ENCODE results near the gene DNAJC8.

DNAJC8 gene

GRCh38 chr1:28273216-28273860 is 40.5 kb upstream of the DNAJC8 start:
- in situ Hi-C loops (cut with MboI; ENCODE audit: low pct_unique_long_range_greater_than_20kb, low sequenced_read_pairs, unreplicated experiment) = no loop called here
- no peak for TF ChIP-seq CTCF (IDR thresholded peaks at IDR 0.05; ENCODE audit: extremely low read depth, insufficient read depth, missing control alignments)
- no peak for DNase-seq (ENCODE audit: low spot score)

GRCh38 chr1:28272215-28272852 is 39.5 kb upstream of the DNAJC8 start:
- DNase-seq (ENCODE audit: low spot score) = no peak
- TF ChIP-seq CTCF (IDR thresholded peaks at IDR 0.05; ENCODE audit: extremely low read depth, insufficient read depth, missing control alignments) = no peak
- in situ Hi-C loops (cut with MboI; ENCODE audit: low pct_unique_long_range_greater_than_20kb, low sequenced_read_pairs, unreplicated experiment) = no loop called here

GRCh38 chr1:28269529-28269928 is 36.7 kb upstream of the DNAJC8 start:
- no peak for TF ChIP-seq CTCF (IDR thresholded peaks at IDR 0.05; ENCODE audit: extremely low read depth, insufficient read depth, missing control alignments)
- in situ Hi-C loops (cut with MboI; ENCODE audit: low pct_unique_long_range_greater_than_20kb, low sequenced_read_pairs, unreplicated experiment) = no loop called here

GRCh38 chr1:28267633-28268032 is 34.8 kb upstream of the DNAJC8 start:
- DNase-seq (ENCODE audit: low spot score) = no peak
- in situ Hi-C loops (cut with MboI; ENCODE audit: low pct_unique_long_range_greater_than_20kb, low sequenced_read_pairs, unreplicated experiment) = no loop called here
- no peak for TF ChIP-seq CTCF (IDR thresholded peaks at IDR 0.05; ENCODE audit: extremely low read depth, insufficient read depth, missing control alignments)

More at GRCh38 chr1:28269529-28269928, 36.7 kb upstream of the DNAJC8 start:
- no peak for DNase-seq (ENCODE audit: low spot score)

GRCh38 chr1:28266920-28267322 is 34.1 kb upstream of the DNAJC8 start:
- no peak for DNase-seq (ENCODE audit: low spot score)
- no peak for TF ChIP-seq CTCF (IDR thresholded peaks at IDR 0.05; ENCODE audit: extremely low read depth, insufficient read depth, missing control alignments)
- in situ Hi-C loops (cut with MboI; ENCODE audit: low pct_unique_long_range_greater_than_20kb, low sequenced_read_pairs, unreplicated experiment) = no loop called here

- in situ Hi-C loops (cut with MboI; ENCODE audit: low pct_unique_long_range_greater_than_20kb, low sequenced_read_pairs, unreplicated experiment) = no loop called here
- no peak for DNase-seq (ENCODE audit: low spot score)
- no peak for TF ChIP-seq CTCF (IDR thresholded peaks at IDR 0.05; ENCODE audit: extremely low read depth, insufficient read depth, missing control alignments)
Measured at GRCh38 chr1:28265577-28265976, 32.7 kb upstream of the DNAJC8 start.

Measured in GM13977 (cell line).